T1000 (cell line): ENCODE results near the gene CXCL14.

ENCODE experiments used
- DNase-seq: peaks from one replicate; lab custom pipeline; 2025; ENCODE audit warnings: mixed read lengths; lab: John Stamatoyannopoulos, UW

The CXCL14 gene, protein sequence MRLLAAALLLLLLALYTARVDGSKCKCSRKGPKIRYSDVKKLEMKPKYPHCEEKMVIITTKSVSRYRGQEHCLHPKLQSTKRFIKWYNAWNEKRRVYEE

GRCh38 chr5:135578685-135579341 is at the start of gene CXCL14:
Gene CXCL14, minus strand, starts transcription at chr5:135578991. Its CDS starts 213 bp downstream, at chr5:135578778.
- DNase-seq: peak; percentile 46

- no peak for DNase-seq
Observed at GRCh38 chr5:135626636-135627035, 47.8 kb upstream of the CXCL14 start.

DNA sequence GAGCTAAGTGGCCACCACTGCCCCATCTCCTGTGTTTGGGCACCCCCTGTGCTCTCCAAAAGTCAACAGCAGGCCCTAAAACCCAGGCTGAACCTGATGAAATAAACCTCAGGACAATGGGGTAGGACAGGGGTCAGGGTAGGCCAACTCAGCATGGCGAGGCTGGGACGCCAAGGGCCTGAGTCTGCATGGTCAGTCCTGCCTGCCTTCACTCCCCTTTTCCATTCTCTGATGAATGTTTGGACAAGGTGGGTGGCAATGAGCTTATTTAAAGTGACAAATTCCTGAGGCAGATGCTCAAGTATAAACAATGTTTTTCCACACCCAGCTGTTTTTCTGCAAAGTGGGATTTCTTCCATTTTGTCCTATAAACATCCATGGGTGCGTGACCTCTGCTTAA is 47.2 kb upstream of the CXCL14 start:
- DNase-seq: no peak

- no peak for DNase-seq
Observed at GRCh38 chr5:135625486-135625885, 46.7 kb upstream of the CXCL14 start.

GRCh38 chr5:135625061-135625460 is 46.3 kb upstream of the CXCL14 start:
- no peak for DNase-seq

DNA sequence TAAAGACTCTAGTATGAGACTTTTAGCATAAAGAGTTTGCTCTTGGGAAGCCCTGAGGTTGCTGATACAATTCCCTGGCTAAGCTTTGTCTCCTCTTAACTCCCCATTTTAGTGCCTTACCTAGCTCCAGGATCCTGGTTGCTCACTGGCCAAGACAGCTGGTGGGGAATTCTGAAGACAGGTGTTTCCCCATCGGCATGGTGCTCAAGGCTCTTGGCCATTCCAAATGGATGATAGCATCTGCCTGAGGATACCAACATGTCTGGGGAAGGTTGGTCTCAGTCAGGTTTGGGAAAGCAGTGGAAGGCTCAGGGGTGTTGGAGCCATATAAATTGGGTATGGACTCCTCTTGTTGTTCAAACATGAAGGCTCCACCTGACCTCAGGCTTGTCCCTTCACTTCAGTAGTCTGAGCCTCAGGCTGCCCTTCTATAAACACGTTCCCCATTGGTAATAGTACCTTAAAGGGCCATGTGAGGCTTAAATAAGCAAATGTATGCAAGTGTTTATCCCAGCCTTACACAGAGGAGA is 44.5 kb upstream of the CXCL14 start:
- no peak for DNase-seq

- no peak for DNase-seq
Observed at GRCh38 chr5:135615581-135616260, 36.9 kb upstream of the CXCL14 start.

GRCh38 chr5:135615171-135615570 is 36.4 kb upstream of the CXCL14 start:
- no peak for DNase-seq

DNA sequence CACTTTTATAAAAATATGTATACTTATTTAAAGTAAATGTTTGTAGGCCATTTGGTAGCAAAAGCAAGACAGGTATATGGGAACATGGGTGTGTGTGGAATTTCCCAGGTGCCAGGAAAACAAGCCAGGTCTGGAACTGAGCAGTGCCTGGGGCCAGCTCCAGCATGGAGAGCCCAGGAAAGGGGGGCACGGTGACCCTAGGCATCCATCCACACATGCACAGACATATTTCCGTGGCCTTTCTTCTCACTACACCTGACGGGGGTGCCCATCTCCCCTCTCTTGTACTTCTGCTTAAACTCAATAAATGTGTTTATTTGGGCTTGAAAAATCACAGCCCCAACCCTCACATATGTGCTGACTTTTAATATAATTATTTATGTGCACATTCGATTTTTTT is 31.2 kb upstream of the CXCL14 start:
- DNase-seq: no peak

GRCh38 chr5:135608761-135609443 is 30.1 kb upstream of the CXCL14 start:
- DNase-seq: no peak

- no peak for DNase-seq
Observed at GRCh38 chr5:135608361-135608760, 29.6 kb upstream of the CXCL14 start.

DNA sequence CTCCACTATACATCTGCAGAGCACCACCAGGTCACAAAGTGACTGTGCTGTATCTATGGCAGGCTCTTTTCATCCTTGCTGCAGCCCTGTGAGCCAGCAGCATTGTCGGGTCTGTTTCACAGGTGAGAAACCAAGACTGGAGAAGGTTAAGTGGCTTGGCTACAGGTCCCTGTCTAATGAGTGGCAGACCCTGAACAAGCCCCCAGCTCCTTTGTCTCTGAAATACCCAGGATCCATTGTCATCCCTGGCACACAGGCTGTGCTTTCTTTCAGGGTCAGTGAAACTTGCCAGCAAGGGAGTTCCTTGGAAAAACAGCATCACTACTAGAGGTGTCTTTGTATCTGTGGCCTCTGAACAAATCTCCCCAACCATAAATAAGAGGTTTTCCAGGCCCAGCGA is 27.6 kb upstream of the CXCL14 start:
- DNase-seq: no peak

GRCh38 chr5:135605221-135605620 is 26.4 kb upstream of the CXCL14 start:
- DNase-seq: no peak

- no peak for DNase-seq
Observed at GRCh38 chr5:135604056-135604455, 25.3 kb upstream of the CXCL14 start.

- no peak for DNase-seq
Observed at GRCh38 chr5:135602882-135603721, 24.3 kb upstream of the CXCL14 start.

GRCh38 chr5:135601466-135601865 is 22.7 kb upstream of the CXCL14 start:
- DNase-seq: no peak

- DNase-seq: no peak
Observed at GRCh38 chr5:135600971-135601381, 22.2 kb upstream of the CXCL14 start.

DNA sequence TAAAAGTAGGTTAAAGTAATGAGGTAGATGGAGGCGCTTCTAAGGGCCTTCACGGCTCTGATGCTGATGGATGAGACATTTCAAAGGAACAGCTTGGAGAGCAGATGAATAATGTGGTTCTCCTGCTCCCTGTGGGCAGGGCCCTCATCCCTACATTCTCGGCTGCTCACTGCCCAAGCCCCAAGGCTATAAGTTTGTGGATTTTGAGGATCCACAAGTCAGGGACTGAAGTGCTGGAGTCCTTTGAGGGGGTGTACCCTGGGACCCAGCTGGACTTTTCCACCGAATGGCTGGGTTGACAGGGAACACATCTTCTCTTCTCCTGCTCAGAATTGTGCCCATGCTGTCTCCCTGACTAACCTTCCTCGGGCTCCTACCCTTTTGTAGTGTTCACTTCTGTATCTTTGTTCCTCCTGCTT is 21.4 kb upstream of the CXCL14 start:
- no peak for DNase-seq

- no peak for DNase-seq
Observed at GRCh38 chr5:135599421-135600151, 20.8 kb upstream of the CXCL14 start.

GRCh38 chr5:135598691-135599395 is 20.1 kb upstream of the CXCL14 start:
- DNase-seq: no peak
